Measurements from ENCODE around the gene FBXL16. TPM values are rescaled to one million over a fixed set of nuclear protein-coding genes. Genes with fewer than 3 reads are reported as not detected.

FBXL16 gene
- total and polyA plus RNA-seq, 2 donors (not counting 3 experiments of a cell fraction or from before 2014, with no cell fraction given) = 0.07 to 0.22 TPM

GRCh38 chr16:682493-683395 lies 22.9 kb downstream of the FBXL16 start:
- H3K9me3 ChIP-seq (replicated peaks; ENCODE audit: control insufficient read depth, insufficient read depth, low read length) = no peaks in the 10 kb centered on the region
- dilution Hi-C loops (cut with MboI; ENCODE audit: extremely low pct_ligation_motif_present, low sequenced_read_pairs) (no loop called here), intact Hi-C loops (cut with micrococcal nuclease) (no loop called here)
- H3K4me3 ChIP-seq (replicated peaks in 1 of 3; ENCODE audit: insufficient read depth in 1 of 3, low read depth in 1 of 3, low read length in 3 of 3) = no peak overlapping the region
- no peak for FAIRE-seq
- H3K4me2 ChIP-seq (ENCODE audit: insufficient read depth, low read length) = no peak overlapping the region
- H3K27me3 ChIP-seq (ENCODE audit: control insufficient read depth in 2 of 2, insufficient read depth in 2 of 2, low read length in 2 of 2) = no peaks in the 10 kb centered on the region
- no peak overlapping the region for H3K27ac ChIP-seq (ENCODE audit: insufficient read depth, low read depth, low read length)
- POLR2A ChIA-PET = no interaction called here
- TF ChIP-seq FOS (IDR thresholded peaks at IDR 0.05; ENCODE audit: borderline replicate concordance, insufficient read depth, low read length) = no peak
- no peak for TF ChIP-seq POLR2AphosphoS5 (IDR thresholded peaks at IDR 0.05; ENCODE audit: insufficient read depth, low read depth, low read length)
- no peak for TF ChIP-seq POLR2A (IDR thresholded peaks at IDR 0.05; ENCODE audit: low read depth, low read length)
- no peak for TF ChIP-seq MAX (IDR thresholded peaks at IDR 0.05; ENCODE audit: insufficient read depth, insufficient read length)
- no peak for TF ChIP-seq MYC (IDR thresholded peaks at IDR 0.05; ENCODE audit: low read depth, low read length)
- TF ChIP-seq GATA2 (IDR thresholded peaks at IDR 0.05; ENCODE audit: insufficient read depth, insufficient read length, low read depth, low read length) = no peak
- no peak for TF ChIP-seq JUN (IDR thresholded peaks at IDR 0.05; ENCODE audit: borderline replicate concordance, insufficient read depth, insufficient read length, low read depth)
- TF ChIP-seq, protein P1, sequence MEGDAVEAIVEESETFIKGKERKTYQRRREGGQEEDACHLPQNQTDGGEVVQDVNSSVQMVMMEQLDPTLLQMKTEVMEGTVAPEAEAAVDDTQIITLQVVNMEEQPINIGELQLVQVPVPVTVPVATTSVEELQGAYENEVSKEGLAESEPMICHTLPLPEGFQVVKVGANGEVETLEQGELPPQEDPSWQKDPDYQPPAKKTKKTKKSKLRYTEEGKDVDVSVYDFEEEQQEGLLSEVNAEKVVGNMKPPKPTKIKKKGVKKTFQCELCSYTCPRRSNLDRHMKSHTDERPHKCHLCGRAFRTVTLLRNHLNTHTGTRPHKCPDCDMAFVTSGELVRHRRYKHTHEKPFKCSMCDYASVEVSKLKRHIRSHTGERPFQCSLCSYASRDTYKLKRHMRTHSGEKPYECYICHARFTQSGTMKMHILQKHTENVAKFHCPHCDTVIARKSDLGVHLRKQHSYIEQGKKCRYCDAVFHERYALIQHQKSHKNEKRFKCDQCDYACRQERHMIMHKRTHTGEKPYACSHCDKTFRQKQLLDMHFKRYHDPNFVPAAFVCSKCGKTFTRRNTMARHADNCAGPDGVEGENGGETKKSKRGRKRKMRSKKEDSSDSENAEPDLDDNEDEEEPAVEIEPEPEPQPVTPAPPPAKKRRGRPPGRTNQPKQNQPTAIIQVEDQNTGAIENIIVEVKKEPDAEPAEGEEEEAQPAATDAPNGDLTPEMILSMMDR (IDR thresholded peaks at IDR 0.05; ENCODE audit: extremely low read depth in 1 of 2, insufficient read depth in 1 of 2, low read depth in 1 of 2, low read length in 2 of 2) = no peak
- no peak for TF ChIP-seq EZH2 (IDR thresholded peaks at IDR 0.05; ENCODE audit: borderline replicate concordance, low read depth, low read length, severe bottlenecking)
- no peak overlapping the region for H3K9ac ChIP-seq (replicated peaks; ENCODE audit: extremely low read depth, insufficient read depth, low read length)
- H4K20me1 ChIP-seq (replicated peaks; ENCODE audit: control insufficient read depth, extremely low read depth, insufficient read depth, low read length) = no peaks in the 10 kb centered on the region
- H3K36me3 ChIP-seq (ENCODE audit: control insufficient read depth in 2 of 2, extremely low read depth in 1 of 2, insufficient read depth in 2 of 2, low read length in 2 of 2) = peaks cover 7 to 19% of the 10 kb centered on the region in 2 experiments
- H2AFZ ChIP-seq (ENCODE audit: low read depth, low read length) = no peak overlapping the region
- no TSS peak for BruUV-seq (replicated peaks)
- CTCF ChIA-PET = no interaction called here
- peaks cover 20% of the 10 kb centered on the region for H3K4me1 ChIP-seq (ENCODE audit: control insufficient read depth, extremely low read depth, insufficient read depth, low read length)
- DNase-seq (ENCODE audit: low read depth, low spot score) = no peak
- peaks cover 31% of the 10 kb centered on the region for H3K79me2 ChIP-seq (ENCODE audit: control insufficient read depth, insufficient read depth, low read length)
- H3K9me1 ChIP-seq (replicated peaks; ENCODE audit: control insufficient read depth, extremely low read depth, insufficient read depth, low read length) = no peaks in the 10 kb centered on the region
